PC-3 (cell line): ENCODE data around the gene EHBP1.

Experiments used
- EZH2 ChIP-seq: fragments of 300-600 bp; sonication (generic); IDR thresholded peaks from one replicate; pipeline ENCODE4 v1.6.1; 2017; ENCODE audit warnings: antibody characterized with exemption, mild to moderate bottlenecking, low read length; ENCODE audit not compliant: unreplicated experiment
- EZH2phosphoT487 ChIP-seq: fragments of 300-600 bp; sonication (generic); IDR thresholded peaks from 2 replicates; pipeline ENCODE4 v1.6.1; 2018; ENCODE audit warnings: mild to moderate bottlenecking, antibody characterized with exemption, low read length, borderline replicate concordance
- TF ChIP-seq, protein P1 (sequence below): fragments of 300-600 bp; sonication (generic); conservative IDR thresholded peaks from 2 replicates; pipeline ENCODE4 v1.5.1; 2017; ENCODE audit warnings: antibody characterized with exemption, low read depth, mild to moderate bottlenecking, low read length

- TF ChIP-seq, protein P1, sequence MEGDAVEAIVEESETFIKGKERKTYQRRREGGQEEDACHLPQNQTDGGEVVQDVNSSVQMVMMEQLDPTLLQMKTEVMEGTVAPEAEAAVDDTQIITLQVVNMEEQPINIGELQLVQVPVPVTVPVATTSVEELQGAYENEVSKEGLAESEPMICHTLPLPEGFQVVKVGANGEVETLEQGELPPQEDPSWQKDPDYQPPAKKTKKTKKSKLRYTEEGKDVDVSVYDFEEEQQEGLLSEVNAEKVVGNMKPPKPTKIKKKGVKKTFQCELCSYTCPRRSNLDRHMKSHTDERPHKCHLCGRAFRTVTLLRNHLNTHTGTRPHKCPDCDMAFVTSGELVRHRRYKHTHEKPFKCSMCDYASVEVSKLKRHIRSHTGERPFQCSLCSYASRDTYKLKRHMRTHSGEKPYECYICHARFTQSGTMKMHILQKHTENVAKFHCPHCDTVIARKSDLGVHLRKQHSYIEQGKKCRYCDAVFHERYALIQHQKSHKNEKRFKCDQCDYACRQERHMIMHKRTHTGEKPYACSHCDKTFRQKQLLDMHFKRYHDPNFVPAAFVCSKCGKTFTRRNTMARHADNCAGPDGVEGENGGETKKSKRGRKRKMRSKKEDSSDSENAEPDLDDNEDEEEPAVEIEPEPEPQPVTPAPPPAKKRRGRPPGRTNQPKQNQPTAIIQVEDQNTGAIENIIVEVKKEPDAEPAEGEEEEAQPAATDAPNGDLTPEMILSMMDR, result no peak
- TF ChIP-seq EZH2phosphoT487, result no peak
- no peak for TF ChIP-seq EZH2
Observed at GRCh38 chr2:62824388-62824787, 118.9 kb downstream of the EHBP1 start.
